ENCODE measurements around the gene TINAG.

The TINAG gene, protein sequence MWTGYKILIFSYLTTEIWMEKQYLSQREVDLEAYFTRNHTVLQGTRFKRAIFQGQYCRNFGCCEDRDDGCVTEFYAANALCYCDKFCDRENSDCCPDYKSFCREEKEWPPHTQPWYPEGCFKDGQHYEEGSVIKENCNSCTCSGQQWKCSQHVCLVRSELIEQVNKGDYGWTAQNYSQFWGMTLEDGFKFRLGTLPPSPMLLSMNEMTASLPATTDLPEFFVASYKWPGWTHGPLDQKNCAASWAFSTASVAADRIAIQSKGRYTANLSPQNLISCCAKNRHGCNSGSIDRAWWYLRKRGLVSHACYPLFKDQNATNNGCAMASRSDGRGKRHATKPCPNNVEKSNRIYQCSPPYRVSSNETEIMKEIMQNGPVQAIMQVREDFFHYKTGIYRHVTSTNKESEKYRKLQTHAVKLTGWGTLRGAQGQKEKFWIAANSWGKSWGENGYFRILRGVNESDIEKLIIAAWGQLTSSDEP

DNA sequence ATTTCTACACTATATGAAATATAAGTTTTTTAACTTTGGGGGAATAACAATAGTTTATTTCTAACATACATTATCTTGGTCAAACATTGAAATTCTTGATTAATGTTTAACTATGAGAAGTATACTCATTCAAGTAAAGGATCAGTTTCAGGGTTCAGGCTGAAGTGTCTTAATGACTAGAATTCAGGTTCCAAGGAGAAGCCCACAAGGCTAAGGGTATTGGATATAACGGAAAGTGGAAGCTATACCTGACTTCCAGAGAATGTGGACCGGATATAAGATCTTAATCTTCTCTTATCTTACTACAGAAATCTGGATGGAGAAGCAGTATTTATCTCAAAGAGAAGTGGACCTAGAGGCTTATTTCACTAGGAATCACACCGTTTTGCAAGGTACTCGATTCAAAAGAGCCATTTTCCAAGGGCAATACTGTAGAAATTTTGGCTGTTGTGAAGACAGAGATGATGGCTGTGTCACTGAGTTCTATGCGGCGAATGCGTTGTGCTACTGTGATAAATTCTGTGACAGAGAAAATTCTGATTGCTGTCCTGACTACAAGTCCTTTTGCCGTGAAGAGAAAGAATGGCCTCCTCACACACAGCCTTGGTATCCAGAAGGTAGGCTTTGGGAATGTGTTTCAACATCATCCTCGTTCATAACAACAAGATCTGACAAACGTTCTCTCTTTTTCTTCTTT is at the start of gene TINAG:
TINAG (plus strand) TSS at position 153 of the 697 bp plus-strand sequence; CDS start at position 263, 110 bp downstream.
- no peak for DNase-seq

DNA sequence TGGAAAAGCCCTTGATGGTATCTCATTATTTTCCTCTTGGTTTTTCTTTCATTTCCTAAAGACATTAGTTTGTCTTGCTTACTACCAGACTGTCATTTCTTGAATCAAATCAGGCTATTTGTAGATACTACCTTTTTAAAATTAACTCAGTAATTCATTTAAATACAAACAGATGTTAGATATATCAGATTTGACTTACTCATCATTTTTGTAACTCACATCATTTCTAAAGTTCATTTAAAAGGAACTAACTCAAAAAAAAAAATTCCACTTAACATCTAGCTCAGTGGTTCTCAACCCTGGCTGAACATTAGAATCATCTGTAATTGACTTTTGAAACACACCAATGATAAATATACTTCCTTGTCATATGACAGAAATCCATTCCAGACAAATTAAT is 48.2 kb upstream of the TINAG start:
- no peak for DNase-seq

- DNase-seq, result no peak
Measured at GRCh38 chr6:54262499-54262898, 45.7 kb upstream of the TINAG start.

- DNase-seq, result no peak
Measured at GRCh38 chr6:54262971-54263370, 45.3 kb upstream of the TINAG start.

DNA sequence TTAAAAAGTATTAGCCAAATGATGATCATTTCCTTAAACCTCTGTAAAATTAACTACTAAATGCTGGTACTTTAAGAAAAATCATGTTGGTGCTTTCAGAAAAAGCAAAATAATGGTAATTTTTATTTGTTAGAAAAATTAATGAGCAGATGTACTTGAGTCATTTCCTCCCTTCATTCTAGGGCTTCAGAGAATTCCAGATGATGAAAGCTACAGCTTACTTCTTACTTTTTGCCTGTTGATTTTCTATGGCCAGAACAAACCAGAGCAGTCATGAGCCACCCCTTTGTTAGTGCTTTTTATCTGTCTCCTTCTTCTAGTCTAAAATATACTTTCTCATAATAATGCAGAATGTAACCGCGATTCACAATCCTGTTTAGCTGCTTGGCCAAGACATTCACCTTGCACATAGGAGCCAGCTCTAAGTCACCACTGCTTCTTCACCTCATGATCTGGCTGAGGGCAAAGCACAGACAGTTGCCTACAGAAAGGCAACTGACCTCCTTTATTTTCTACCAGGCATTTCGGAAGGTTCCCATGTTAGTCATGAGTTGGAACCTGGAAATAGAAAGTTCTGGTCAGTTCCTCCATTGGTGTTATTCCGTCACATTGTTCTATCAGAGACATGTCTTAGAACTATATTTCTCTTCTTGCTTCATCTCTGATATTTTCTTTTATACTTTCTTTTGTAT is 43.5 kb upstream of the TINAG start:
- DNase-seq, result no peak

DNA sequence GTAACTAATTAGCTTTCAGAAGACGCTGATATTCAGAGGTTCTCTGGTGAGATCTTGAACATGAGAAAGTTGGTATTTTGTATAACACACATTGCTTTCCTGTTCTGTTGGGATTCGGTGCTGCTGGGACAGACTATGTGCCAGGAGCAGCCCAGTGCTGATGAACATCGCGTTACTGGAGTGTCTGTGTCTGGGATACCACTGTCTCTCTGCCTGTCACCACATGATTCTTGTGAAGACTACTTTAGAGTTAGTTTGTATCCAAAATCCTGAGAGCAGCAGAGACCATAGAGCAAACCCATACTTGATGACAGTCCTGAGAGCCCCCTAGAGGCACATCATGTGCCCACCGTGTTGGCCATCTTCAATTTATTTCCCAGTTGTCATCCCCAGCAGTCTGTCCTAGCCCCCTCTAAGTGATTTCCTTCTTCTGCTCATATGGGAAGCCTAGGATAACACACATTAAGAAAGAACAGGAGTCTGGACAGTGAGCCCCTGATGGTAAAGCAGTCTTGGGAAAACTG is 41.8 kb upstream of the TINAG start:
- no peak for DNase-seq

DNA sequence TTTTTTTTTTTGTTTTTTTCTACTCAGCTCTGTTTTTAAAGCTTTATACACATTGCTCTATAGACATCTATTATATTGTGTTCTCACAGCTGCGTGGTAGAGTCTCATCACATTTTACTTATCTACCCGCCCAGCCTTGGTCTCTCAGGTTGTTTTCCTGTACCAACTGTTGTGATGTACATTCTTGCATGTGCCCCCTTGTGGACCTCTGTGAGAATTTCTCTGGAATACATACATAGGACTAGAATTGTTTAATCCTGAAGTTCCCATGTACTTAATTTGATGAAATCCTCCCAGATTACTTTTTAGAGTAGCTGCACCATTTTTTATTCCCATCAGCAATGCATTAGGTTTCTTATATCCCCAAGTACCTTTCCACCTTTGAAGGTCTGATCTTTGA is 40.4 kb upstream of the TINAG start:
- DNase-seq, result no peak

GRCh38 chr6:54273214-54273820 is 34.9 kb upstream of the TINAG start:
- no peak for DNase-seq

GRCh38 chr6:54274383-54274782 is 33.9 kb upstream of the TINAG start:
- DNase-seq, result no peak

- no peak for DNase-seq
Measured at GRCh38 chr6:54282186-54282585, 26.1 kb upstream of the TINAG start.

- no peak for DNase-seq
Measured at GRCh38 chr6:54284161-54284860, 23.9 kb upstream of the TINAG start.

DNA sequence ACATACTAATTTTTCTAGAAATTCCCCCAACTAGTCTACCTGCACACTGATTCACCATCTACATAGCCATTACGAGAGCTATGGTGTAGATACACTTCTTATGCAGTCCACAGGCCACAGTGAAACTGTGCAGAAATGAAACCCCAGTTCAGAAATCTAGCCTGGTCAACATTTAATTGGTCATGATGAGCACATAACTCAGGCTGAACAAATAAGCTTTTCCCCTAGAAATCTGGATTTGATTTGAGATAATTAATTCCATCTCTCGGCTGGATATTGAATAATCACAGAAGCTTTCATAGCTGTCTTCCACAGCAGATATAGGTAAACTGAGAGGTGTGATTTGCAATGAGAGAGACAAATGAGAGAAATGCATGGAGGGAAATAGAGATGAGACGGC is 22.6 kb upstream of the TINAG start:
- DNase-seq, result no peak

GRCh38 chr6:54286141-54286540 is 22.1 kb upstream of the TINAG start:
- DNase-seq, result no peak

DNA sequence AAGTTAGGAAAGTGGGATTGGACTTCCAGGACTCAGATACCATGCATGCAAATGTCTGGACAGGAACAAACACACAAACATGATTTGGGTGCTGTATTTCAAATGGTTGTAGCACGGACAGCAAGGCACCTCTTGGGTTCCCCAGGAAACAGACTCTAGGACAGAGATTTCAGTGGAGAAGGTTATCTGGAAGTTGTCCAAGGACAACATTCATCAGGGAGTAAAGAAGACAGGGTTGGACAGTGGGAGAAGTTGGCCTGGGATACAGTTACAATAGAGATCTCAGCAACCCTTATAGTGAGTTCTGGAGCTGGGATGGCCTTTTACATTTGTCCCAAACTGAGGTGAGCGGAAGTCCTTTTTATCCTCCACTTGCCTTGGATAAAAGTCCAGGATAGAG is 19.8 kb upstream of the TINAG start:
- no peak for DNase-seq

DNA sequence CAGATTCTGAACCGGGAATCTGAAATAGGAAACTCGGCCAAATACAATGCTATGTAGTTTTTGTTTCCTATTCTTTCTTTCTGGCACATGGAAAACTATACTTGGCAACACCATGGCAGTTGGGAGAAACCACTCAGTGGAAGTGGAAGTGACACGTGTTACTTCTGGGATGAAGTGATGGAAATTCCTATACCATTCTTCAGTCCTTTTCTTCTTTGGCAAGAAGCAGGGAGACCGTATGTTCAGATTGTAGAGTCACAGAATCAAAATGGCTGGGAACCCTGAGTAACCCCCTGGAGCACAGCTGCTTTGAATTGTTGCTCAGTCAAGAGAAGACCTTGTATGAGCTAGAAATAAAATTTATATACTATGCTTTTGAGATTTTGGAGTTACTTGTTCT is 18.8 kb upstream of the TINAG start:
- DNase-seq, result no peak

GRCh38 chr6:54291146-54291545 is 17.1 kb upstream of the TINAG start:
- DNase-seq, result no peak

DNA sequence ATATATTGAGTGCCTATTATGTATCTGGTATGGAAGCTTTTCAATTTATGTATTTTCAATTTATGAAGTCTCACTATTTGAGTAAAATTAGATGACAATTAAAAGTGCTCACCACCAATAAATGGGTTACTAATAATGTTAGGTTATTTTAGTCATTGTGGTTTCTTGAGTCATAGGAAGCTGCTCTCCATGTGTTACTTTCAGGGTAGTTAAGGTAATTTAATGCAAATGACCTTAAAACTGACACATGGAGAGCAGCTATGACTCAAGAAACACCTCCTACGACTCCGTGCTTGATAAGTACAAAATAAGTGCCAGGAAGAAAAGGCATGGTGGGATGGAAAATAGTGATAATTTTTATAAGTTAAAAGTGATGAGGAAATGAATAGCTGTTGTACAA is 16.5 kb upstream of the TINAG start:
- no peak for DNase-seq

GRCh38 chr6:54294965-54295532 is 13.2 kb upstream of the TINAG start:
- DNase-seq, result no peak

- no peak for DNase-seq
Measured at GRCh38 chr6:54299542-54300269, 8.5 kb upstream of the TINAG start.

DNA sequence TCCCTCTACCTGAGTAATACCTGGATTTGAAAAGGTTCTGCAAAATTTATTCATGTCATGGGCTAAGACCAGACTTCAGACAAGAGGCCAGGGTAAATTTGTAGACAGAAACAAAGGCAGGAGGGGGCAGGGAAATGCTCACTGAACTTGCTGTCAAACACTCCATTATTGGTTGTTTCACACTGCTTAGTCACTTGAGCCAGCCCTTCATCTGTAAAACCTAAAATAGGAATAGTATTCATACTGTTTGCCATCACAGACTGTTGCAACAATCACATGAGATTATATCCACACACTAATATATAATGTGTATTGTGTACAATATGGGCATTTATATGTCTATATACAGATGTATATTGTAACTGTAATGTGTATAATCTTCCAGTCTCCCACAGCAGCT is 6.5 kb upstream of the TINAG start:
- DNase-seq, result no peak

DNA sequence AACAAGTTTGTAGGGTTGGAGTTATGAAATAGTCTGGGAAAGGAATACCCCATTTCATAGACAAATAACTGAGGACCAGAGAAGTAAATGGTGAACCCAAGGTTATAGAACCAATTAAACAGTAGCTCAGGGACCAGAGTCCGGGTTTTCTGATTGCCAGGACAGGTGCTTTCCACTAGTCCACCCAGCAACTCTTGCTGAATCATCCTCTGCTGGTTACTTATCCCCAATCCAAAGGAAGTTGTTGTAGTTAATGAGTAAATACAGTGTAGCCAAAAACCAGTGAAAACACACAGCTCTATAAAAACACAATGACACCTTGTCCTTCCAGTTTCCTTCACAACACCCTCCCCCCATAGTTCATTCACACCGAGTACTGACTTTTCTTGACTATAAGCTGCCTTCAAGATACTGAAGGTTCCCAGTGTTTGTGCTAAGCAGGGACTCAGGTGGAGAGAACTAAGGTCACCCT is 766 bp upstream of the TINAG start:
- no peak for DNase-seq
